ENCODE results near the gene CNGB1. TPM values are rescaled to one million over a fixed set of nuclear protein-coding genes. Genes with fewer than 3 reads are reported as not detected.

The CNGB1 gene
- total and polyA plus RNA-seq, 2 of the 13 experiments (the other 11 are each of a cell fraction or from before 2014, with no cell fraction given): 0.02 to 0.15 TPM

DNA sequence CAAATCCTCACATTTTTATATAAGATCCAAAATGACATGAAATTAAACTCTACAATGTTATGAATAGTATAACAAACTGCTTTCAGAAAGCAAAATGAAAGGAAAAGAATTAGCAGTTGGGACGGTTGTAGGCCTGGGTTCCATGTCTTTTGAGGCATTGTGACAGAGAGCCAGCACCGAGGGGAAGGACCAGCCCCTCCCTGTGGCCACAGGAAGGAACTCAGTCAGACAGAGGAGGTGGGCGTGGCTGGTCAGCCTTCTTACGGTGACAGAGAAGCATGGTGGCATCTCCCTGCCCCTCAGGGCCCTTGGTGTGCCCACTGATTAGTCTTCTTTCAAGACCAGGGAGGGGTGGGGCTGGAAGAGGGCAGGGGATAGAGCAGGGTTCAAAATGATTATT is 23.9 kb upstream of the CNGB1 start (continued):
- TF ChIP-seq STAG1 (CRISPR knock-in tag; IDR thresholded peaks at IDR 0.05) (peak; percentile 57), ZNF292 (CRISPR knock-in tag; IDR thresholded peaks at IDR 0.05; ENCODE audit: borderline replicate concordance, low read depth) (no peak), ZNF772 (CRISPR knock-in tag; IDR thresholded peaks at IDR 0.05) (no peak), ZNF766 (CRISPR knock-in tag; IDR thresholded peaks at IDR 0.05; ENCODE audit: borderline replicate concordance) (no peak), ZFX (CRISPR knock-in tag; IDR thresholded peaks at IDR 0.05; ENCODE audit: low read depth) (0 out of 2 replicates have a peak, but pooled peaks have one; percentile 15), HIVEP1 (CRISPR knock-in tag; IDR thresholded peaks at IDR 0.05) (no peak), ZNF207 (IDR thresholded peaks at IDR 0.05; ENCODE audit: borderline replicate concordance) (no peak), KLF9 (CRISPR knock-in tag; IDR thresholded peaks at IDR 0.05; ENCODE audit: low read depth) (peak; percentile 95), ARNT (IDR thresholded peaks at IDR 0.05) (no peak), ZNF674 (CRISPR knock-in tag; IDR thresholded peaks at IDR 0.05; ENCODE audit: low read depth) (no peak), PHB2 (IDR thresholded peaks at IDR 0.05; ENCODE audit: partially characterized antibody) (no peak), ZNF678 (CRISPR knock-in tag; IDR thresholded peaks at IDR 0.05) (no peak), ZNF550 (CRISPR knock-in tag; IDR thresholded peaks at IDR 0.05; ENCODE audit: borderline replicate concordance) (no peak), ZNF10 (CRISPR knock-in tag; IDR thresholded peaks at IDR 0.05; ENCODE audit: borderline replicate concordance, low read depth) (no peak), ZNF616 (CRISPR knock-in tag; IDR thresholded peaks at IDR 0.05; ENCODE audit: low read depth) (no peak), NR2C2 (CRISPR knock-in tag; IDR thresholded peaks at IDR 0.05; ENCODE audit: borderline replicate concordance) (no peak), POLR2G (IDR thresholded peaks at IDR 0.05; ENCODE audit: low read depth, low read length) (no peak), NR2F2 (IDR thresholded peaks at IDR 0.05; ENCODE audit: borderline replicate concordance, low read depth) (no peak), ZFP90 (CRISPR knock-in tag; IDR thresholded peaks at IDR 0.05; ENCODE audit: borderline replicate concordance) (no peak), ETV5 (CRISPR knock-in tag; IDR thresholded peaks at IDR 0.05; ENCODE audit: borderline replicate concordance) (0 out of 2 replicates have a peak, but pooled peaks have one; percentile 37)
- TF ChIP-seq, protein P1, sequence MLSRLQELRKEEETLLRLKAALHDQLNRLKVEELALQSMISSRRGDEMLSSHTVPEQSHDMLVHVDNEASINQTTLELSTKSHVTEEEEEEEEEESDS (CRISPR knock-in tag; IDR thresholded peaks at IDR 0.05; ENCODE audit: borderline replicate concordance): no peak
- TF ChIP-seq, protein P2, sequence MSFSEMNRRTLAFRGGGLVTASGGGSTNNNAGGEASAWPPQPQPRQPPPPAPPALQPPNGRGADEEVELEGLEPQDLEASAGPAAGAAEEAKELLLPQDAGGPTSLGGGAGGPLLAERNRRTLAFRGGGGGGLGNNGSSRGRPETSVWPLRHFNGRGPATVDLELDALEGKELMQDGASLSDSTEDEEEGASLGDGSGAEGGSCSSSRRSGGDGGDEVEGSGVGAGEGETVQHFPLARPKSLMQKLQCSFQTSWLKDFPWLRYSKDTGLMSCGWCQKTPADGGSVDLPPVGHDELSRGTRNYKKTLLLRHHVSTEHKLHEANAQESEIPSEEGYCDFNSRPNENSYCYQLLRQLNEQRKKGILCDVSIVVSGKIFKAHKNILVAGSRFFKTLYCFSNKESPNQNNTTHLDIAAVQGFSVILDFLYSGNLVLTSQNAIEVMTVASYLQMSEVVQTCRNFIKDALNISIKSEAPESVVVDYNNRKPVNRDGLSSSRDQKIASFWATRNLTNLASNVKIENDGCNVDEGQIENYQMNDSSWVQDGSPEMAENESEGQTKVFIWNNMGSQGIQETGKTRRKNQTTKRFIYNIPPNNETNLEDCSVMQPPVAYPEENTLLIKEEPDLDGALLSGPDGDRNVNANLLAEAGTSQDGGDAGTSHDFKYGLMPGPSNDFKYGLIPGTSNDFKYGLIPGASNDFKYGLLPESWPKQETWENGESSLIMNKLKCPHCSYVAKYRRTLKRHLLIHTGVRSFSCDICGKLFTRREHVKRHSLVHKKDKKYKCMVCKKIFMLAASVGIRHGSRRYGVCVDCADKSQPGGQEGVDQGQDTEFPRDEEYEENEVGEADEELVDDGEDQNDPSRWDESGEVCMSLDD (CRISPR knock-in tag; IDR thresholded peaks at IDR 0.05; ENCODE audit: borderline replicate concordance): no peak
- TF ChIP-seq, protein P3, sequence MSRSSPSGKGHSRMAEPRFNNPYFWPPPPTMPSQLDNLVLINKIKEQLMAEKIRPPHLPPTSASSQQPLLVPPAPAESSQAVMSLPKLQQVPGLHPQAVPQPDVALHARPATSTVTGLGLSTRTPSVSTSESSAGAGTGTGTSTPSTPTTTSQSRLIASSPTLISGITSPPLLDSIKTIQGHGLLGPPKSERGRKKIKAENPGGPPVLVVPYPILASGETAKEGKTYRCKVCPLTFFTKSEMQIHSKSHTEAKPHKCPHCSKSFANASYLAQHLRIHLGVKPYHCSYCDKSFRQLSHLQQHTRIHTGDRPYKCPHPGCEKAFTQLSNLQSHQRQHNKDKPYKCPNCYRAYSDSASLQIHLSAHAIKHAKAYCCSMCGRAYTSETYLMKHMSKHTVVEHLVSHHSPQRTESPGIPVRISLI (CRISPR knock-in tag; IDR thresholded peaks at IDR 0.05; ENCODE audit: borderline replicate concordance): no peak
- TF ChIP-seq, protein P4, sequence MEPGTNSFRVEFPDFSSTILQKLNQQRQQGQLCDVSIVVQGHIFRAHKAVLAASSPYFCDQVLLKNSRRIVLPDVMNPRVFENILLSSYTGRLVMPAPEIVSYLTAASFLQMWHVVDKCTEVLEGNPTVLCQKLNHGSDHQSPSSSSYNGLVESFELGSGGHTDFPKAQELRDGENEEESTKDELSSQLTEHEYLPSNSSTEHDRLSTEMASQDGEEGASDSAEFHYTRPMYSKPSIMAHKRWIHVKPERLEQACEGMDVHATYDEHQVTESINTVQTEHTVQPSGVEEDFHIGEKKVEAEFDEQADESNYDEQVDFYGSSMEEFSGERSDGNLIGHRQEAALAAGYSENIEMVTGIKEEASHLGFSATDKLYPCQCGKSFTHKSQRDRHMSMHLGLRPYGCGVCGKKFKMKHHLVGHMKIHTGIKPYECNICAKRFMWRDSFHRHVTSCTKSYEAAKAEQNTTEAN (CRISPR knock-in tag; conservative IDR thresholded peaks at IDR 0.05): no peak
- TF ChIP-seq, protein P5, sequence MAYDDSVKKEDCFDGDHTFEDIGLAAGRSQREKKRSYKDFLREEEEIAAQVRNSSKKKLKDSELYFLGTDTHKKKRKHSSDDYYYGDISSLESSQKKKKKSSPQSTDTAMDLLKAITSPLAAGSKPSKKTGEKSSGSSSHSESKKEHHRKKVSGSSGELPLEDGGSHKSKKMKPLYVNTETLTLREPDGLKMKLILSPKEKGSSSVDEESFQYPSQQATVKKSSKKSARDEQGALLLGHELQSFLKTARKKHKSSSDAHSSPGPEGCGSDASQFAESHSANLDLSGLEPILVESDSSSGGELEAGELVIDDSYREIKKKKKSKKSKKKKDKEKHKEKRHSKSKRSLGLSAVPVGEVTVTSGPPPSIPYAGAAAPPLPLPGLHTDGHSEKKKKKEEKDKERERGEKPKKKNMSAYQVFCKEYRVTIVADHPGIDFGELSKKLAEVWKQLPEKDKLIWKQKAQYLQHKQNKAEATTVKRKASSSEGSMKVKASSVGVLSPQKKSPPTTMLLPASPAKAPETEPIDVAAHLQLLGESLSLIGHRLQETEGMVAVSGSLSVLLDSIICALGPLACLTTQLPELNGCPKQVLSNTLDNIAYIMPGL (CRISPR knock-in tag; IDR thresholded peaks at IDR 0.05; ENCODE audit: borderline replicate concordance in 1 of 2, low read depth in 1 of 2): no peak

Measured in HepG2 (cell line).